Tibial artery (tissue), 4 donors: Measurements from ENCODE around the gene EPHA2.

Source experiments
- DNase-seq, 2 donors: peaks; one replicate each; pipeline ENCODE4 v3.0.0-alpha.2; 2019
- H3K27ac ChIP-seq, 2 donors: fragments of 200-600 bp; sonication (generic) in 1 of 2; 1 replicate in 1 of 2; 2 replicates in 1 of 2; pipeline ENCODE4 v1.5.1; 2018 to 2019; ENCODE audit warnings: mild to moderate bottlenecking in 1 of 2
- H3K27me3 ChIP-seq, 2 donors: fragments of 200-600 bp; sonication (generic) in 1 of 2; one replicate each; pipeline versions ENCODE4 v1.5.1 to v1.6.0; 2016 to 2019
- H3K36me3 ChIP-seq, 3 donors: fragments of 200-600 bp; sonication (generic) in 2 of 3; one replicate each; pipeline ENCODE4 v1.5.1; 2016 to 2019; ENCODE audit warnings: mild to moderate bottlenecking in 2 of 3
- H3K4me1 ChIP-seq, 4 donors: fragments of 200-600 bp; sonication (generic) in 2 of 4; 1 replicate in 3 of 4; 2 replicates in 1 of 4; pipeline ENCODE4 v1.5.1; 2016 to 2019
- H3K4me3 ChIP-seq, 2 donors: fragments of 200-600 bp; sonication (generic) in 1 of 2; 1 replicate in 1 of 2; 2 replicates in 1 of 2; pipeline ENCODE4 v1.5.1; 2018 to 2019; ENCODE audit warnings: mild to moderate bottlenecking in 2 of 2
- H3K9me3 ChIP-seq, 3 donors: fragments of 200-600 bp; sonication (generic) in 1 of 3; one replicate each; pipeline ENCODE4 v1.5.1; 2016 to 2019
- CTCF ChIP-seq, 2 experiments: fragments of 200-600 bp in 1 of 2; fragments of 450-650 bp in 1 of 2; IDR thresholded peaks; one replicate each; pipeline ENCODE4 v1.5.1; 2017 to 2019; ENCODE audit warnings: antibody characterized with exemption in 2 of 2, mild to moderate bottlenecking in 1 of 2, moderate library complexity in 1 of 2
- intact Hi-C: fragments of 100-400 bp; cut with DNase I; formaldehyde crosslinking; loops from one replicate; pipeline ENCODE4 v1.15.0; 2023; ENCODE audit warnings: low total_unique reads

Gene EPHA2

GRCh38 chr1:16162163-16162822 lies 6.4 kb upstream of the EPHA2 start:
- Histone ChIP-seq H3K9me3 (no peaks in the 10 kb centered on the region), H3K4me1 (peaks cover 0 to 3% (median under 1%) of the 10 kb centered on the region in 4 donors), H3K27ac (no peak overlapping the region), H3K27me3 (no peaks in the 10 kb centered on the region), H3K4me3 (no peak overlapping the region), H3K36me3 (no peaks in the 10 kb centered on the region)
- no peak for TF ChIP-seq CTCF (IDR thresholded peaks at IDR 0.05)
- intact Hi-C loops, result no loop called here
- no peak for DNase-seq

GRCh38 chr1:16161717-16162116 lies 5.8 kb upstream of the EPHA2 start:
- intact Hi-C loops, result no loop called here
- Histone ChIP-seq H3K27me3 (no peaks in the 10 kb centered on the region), H3K27ac (no peak overlapping the region), H3K4me1 (peaks cover 0 to 3% (median under 1%) of the 10 kb centered on the region in 4 donors), H3K36me3 (no peaks in the 10 kb centered on the region), H3K4me3 (no peak overlapping the region), H3K9me3 (no peaks in the 10 kb centered on the region)
- TF ChIP-seq CTCF (IDR thresholded peaks at IDR 0.05), result no peak
- DNase-seq, result no peak

GRCh38 chr1:16158993-16159831 lies 3.3 kb upstream of the EPHA2 start:
- intact Hi-C loops, result loop anchor here (2.0 kb wide), 1 partner anchor 16 kb away; no protein-coding TSS in a partner anchor
- Histone ChIP-seq H3K4me3 (no peak overlapping the region), H3K36me3 (no peaks in the 10 kb centered on the region), H3K9me3 (no peaks in the 10 kb centered on the region), H3K27me3 (no peaks in the 10 kb centered on the region), H3K27ac (no peak overlapping the region), H3K4me1 (peaks cover 0 to 24% (median 11%) of the 10 kb centered on the region in 4 donors)
- DNase-seq, result no peak
- TF ChIP-seq CTCF (IDR thresholded peaks at IDR 0.05), result no peak

GRCh38 chr1:16158025-16158424 lies 2.2 kb upstream of the EPHA2 start:
- Histone ChIP-seq H3K27me3 (no peaks in the 10 kb centered on the region), H3K4me3 (no peak overlapping the region), H3K36me3 (no peaks in the 10 kb centered on the region), H3K4me1 (peaks cover 0 to 35% (median 23%) of the 10 kb centered on the region in 4 donors), H3K9me3 (no peaks in the 10 kb centered on the region), H3K27ac (no peak overlapping the region)
- no peak for TF ChIP-seq CTCF (IDR thresholded peaks at IDR 0.05)
- DNase-seq, result no peak
- intact Hi-C loops, result loop anchor here (2.0 kb wide), 1 partner anchor 17 kb away; no protein-coding TSS in a partner anchor

GRCh38 chr1:16156848-16157495 lies 1.1 kb upstream of the EPHA2 start:
- peak overlapping the region; percentile 79 to 81 for H3K27ac ChIP-seq
- DNase-seq, result no peak
- peaks cover 0 to 46% (median 29%) of the 10 kb centered on the region in 4 donors for H3K4me1 ChIP-seq
- no peak overlapping the region for H3K4me3 ChIP-seq
- H3K27me3 ChIP-seq, result no peaks in the 10 kb centered on the region
- no peaks in the 10 kb centered on the region for H3K9me3 ChIP-seq
- intact Hi-C loops, result no loop called here
- TF ChIP-seq CTCF (IDR thresholded peaks at IDR 0.05), result no peak
- no peaks in the 10 kb centered on the region for H3K36me3 ChIP-seq
